Measurements from ENCODE around the gene C3orf49. TPM values are rescaled to one million over a fixed set of nuclear protein-coding genes. Genes with fewer than 3 reads are reported as not detected.
A peak's percentile ranks its signal among the peaks of the same experiment; 100 is the strongest.

C3orf49 gene
- polyA plus RNA-seq, 1 of the 3 experiments (the other 2 are of a cell fraction), result not detected

GRCh38 chr3:63895422-63896189 is 76.5 kb downstream of the C3orf49 start:
- peaks cover 29% of the 10 kb centered on the region; the same call in 1 of the 2 replicates for H3K79me2 ChIP-seq (ENCODE audit: insufficient read depth)

More at GRCh38 chr3:63895422-63896189, 76.5 kb downstream of the C3orf49 start:
- DNase-seq, result no peak
- Histone ChIP-seq H2AFZ (ENCODE audit: low read depth) (no peak overlapping the region), H3K4me1 (ENCODE audit: control insufficient read depth in 1 of 2, insufficient read depth in 2 of 2, low read depth in 1 of 2, low read length in 1 of 2) (peaks cover 0 to 5% of the 10 kb centered on the region in 2 experiments; a peak in 1 of 4 replicates), H3K9ac (no peak overlapping the region), H3K9me2 (no peaks in the 10 kb centered on the region), H3K4me3 (ENCODE audit: low read depth in 2 of 2, low read length in 1 of 2) (no peak overlapping the region), H4K20me1 (ENCODE audit: insufficient read depth) (peaks cover 8% of the 10 kb centered on the region), H3F3A (replicated peaks; ENCODE audit: insufficient read depth) (no peaks in the 10 kb centered on the region), H3K27me3 (ENCODE audit: insufficient read depth) (no peaks in the 10 kb centered on the region), H3K36me3 (replicated peaks in 1 of 2; ENCODE audit: control insufficient read depth in 1 of 2, insufficient read depth in 2 of 2, low read length in 1 of 2) (peaks cover 2 to 19% of the 10 kb centered on the region in 2 experiments), H3K9me3 (no peaks in the 10 kb centered on the region), H3K4me2 (no peak overlapping the region), H3K27ac (ENCODE audit: low read depth in 2 of 2, low read length in 1 of 2) (peak overlapping the region in 1 of 2 experiments; percentile 46; a peak in 1 of 4 replicates)
- 92% methylated on average over 5 of the region's 5 CpGs for WGBS (ENCODE audit: low lambda C conversion rate)
- no peak for TF ChIP-seq RAD21 (IDR thresholded peaks at IDR 0.05; ENCODE audit: low read length)
- TF ChIP-seq USF1 (IDR thresholded peaks at IDR 0.05; ENCODE audit: borderline replicate concordance, low read depth), result no peak
- no peak for TF ChIP-seq RXRA (IDR thresholded peaks at IDR 0.05; ENCODE audit: borderline replicate concordance, low read depth)
- TF ChIP-seq YY1 (IDR thresholded peaks at IDR 0.05; ENCODE audit: low read depth), result no peak
- no peak for TF ChIP-seq GATA2 (CRISPR knock-in tag; IDR thresholded peaks at IDR 0.05)
- no peak for TF ChIP-seq FOSL2 (IDR thresholded peaks at IDR 0.05; ENCODE audit: borderline replicate concordance, low read depth)
- no peak for TF ChIP-seq USF2 (IDR thresholded peaks at IDR 0.05; ENCODE audit: borderline replicate concordance, low read depth, low read length)
- no peak for TF ChIP-seq GABPA (IDR thresholded peaks at IDR 0.05; ENCODE audit: low read depth)
- no peak for TF ChIP-seq EP300 (IDR thresholded peaks at IDR 0.05; ENCODE audit: borderline replicate concordance in 1 of 2, low read depth in 1 of 2, low read length in 1 of 2)
- TF ChIP-seq EZH2phosphoT487 (IDR thresholded peaks at IDR 0.05; ENCODE audit: borderline replicate concordance, low read depth), result no peak
- TF ChIP-seq JUND (IDR thresholded peaks at IDR 0.05), result no peak
- TF ChIP-seq MXI1 (IDR thresholded peaks at IDR 0.05; ENCODE audit: low read depth, low read length), result no peak
- TF ChIP-seq FOXM1 (IDR thresholded peaks at IDR 0.05; ENCODE audit: low read depth), result no peak
- no peak for TF ChIP-seq SMC3 (IDR thresholded peaks at IDR 0.05; ENCODE audit: low read depth, low read length)
- no peak for TF ChIP-seq IRF3 (IDR thresholded peaks at IDR 0.05; ENCODE audit: low read depth, low read length)
- TF ChIP-seq MAX (IDR thresholded peaks at IDR 0.05; ENCODE audit: low read depth), result no peak
- TF ChIP-seq MEF2A (IDR thresholded peaks at IDR 0.05; ENCODE audit: borderline replicate concordance, low read depth), result no peak
- no peak for TF ChIP-seq CHD2 (IDR thresholded peaks at IDR 0.05; ENCODE audit: low read length, partially characterized antibody)
- TF ChIP-seq POLR2AphosphoS5 (IDR thresholded peaks at IDR 0.05; ENCODE audit: low read depth, low read length), result no peak
- TF ChIP-seq NRF1 (IDR thresholded peaks at IDR 0.05; ENCODE audit: low read depth, low read length), result no peak
- CTCF ChIA-PET, result interaction anchor here (0.7 to 1.0 kb wide), 2 partner anchors 10 to 19 kb away, joined by 3 read pairs; no protein-coding TSS in a partner anchor
- POLR2A ChIA-PET, result interaction anchor here (0.7 kb wide), 1 partner anchor 1818 kb away, joined by 3 read pairs; no protein-coding TSS in a partner anchor

Measured in SK-N-SH (cell line).